ENCODE data around the gene PRR4.

Gene PRR4, protein sequence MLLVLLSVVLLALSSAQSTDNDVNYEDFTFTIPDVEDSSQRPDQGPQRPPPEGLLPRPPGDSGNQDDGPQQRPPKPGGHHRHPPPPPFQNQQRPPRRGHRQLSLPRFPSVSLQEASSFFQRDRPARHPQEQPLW

GRCh38 chr12:10849425-10849878, at the start of gene PRR4:
Gene PRR4 (minus strand): TSS chr12:10849475. CDS start chr12:10849437, 38 bp downstream.
- DNase-seq (ENCODE audit: low read depth): no peak

DNA sequence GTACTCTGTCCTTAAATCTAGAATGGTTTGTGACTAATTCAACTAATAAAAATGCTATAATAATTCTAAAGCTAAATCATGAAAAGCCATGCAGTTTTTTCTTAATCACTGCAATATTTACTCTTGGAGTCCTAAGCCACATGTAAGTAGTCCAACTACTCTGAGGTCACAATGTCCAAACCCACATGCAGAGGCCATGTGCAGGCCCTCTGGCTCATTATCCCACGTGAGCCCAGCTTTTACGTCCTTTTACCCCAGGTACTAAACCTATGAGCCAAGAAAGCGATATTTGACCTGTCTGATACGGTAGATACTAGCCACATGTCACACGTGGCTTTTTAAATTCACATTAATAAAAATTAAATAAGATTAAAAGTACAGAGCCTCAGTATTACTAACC, 47.6 kb upstream of the PRR4 start:
- no peak for DNase-seq (ENCODE audit: low read depth)

DNA sequence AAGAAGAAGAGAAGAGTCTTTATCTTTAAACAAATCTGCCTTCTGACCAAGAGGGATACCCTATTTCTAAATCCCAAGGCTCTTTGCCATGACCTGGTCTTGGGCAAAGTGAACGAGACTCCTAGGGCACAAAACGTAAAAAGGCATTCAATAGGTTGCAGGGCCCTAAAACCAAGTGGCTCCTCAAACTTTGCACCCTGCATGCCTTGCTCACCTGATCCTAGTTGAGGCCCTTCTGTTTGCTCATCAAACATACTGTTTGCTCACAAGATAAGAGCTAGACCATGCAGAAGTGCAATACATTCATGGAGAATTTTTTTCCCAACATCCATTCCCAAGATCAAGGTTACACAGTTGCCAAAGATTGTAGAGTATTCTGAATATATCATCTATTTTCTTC, 42.7 kb upstream of the PRR4 start:
- DNase-seq (ENCODE audit: low read depth): no peak

DNA sequence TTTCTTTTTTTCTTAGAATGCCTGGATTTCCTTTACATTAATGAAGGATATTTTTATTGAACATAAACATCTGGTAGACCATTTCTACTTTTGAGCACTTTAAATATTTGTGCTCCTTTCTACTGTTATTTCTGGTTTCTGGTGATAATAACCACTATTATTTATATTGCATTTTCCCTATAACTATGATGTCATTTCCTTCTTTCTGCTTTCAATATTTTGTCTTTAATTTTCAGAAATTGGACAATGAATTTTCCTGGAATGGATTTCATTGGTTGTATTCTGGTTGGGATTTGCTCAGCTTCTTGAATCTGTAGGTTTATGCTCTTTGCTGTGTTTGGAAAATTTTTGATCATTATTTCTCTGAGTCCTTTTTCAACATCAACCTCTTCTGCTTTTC, 40.0 kb upstream of the PRR4 start:
- DNase-seq (ENCODE audit: low read depth): no peak

DNA sequence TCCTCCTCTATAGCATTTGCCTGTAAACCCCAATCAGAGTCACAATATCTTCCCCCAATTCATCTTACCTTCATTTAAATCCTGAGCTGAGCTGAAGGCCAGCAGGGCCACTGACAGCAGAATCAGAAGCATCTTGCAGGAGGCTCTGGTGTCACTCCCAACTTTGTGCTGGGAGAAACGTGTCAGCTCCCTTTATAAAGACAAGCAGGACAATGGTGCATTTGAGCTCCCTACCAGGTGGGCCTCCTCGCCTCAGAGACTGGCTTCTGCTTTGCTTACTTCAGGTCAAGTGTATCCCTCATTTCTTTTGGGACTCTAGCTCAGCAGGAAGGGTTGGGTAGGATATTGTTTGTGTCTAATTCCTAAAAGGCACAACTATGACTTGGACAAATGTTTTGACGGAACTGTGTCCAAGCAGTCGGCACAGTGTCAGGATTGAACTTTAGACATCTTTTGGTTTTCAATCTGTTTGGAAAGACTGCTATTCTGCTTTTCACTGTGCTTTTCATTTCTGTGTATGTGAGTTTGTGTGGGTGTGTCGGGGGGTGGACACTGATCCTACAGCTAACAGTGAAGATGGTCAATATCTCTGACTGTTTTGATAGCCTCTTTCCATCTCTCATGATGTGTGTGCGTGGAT, 34.9 kb upstream of the PRR4 start, which contains the start of gene PRH1:
PRH1 (minus strand) TSS at position 170 of the 640 bp plus-strand sequence; CDS start at position 132, 38 bp downstream.
- DNase-seq (ENCODE audit: low read depth): no peak

GRCh38 chr12:10873378-10873777, 24.1 kb upstream of the PRR4 start:
- no peak for DNase-seq (ENCODE audit: low read depth)

GRCh38 chr12:10867381-10867780, 18.1 kb upstream of the PRR4 start:
- no peak for DNase-seq (ENCODE audit: low read depth)

GRCh38 chr12:10863512-10864218, 14.4 kb upstream of the PRR4 start:
- no peak for DNase-seq (ENCODE audit: low read depth)

DNA sequence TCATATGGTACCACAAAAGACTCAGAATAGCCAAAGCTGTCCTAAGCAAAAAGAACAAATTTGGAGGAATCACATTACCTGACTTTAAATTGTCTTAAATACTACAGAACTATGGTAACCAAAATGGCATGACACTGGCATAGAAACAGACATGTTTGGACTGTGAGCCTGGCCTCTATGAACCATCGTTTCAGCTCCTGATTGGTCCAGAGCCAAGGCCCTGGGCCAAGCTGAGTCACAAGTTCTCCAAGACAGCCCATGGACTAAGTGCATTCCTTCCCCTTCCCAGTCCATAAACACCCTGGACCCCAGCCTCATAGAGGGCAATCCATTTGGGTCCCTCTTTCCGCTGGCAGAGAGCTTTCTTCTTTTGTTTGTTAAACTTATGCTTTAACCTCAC, 12.1 kb upstream of the PRR4 start:
- no peak for DNase-seq (ENCODE audit: low read depth)

- no peak for DNase-seq (ENCODE audit: low read depth)
These were observed 6.5 kb upstream of the PRR4 start for GRCh38 chr12:10855807-10856206.

DNA sequence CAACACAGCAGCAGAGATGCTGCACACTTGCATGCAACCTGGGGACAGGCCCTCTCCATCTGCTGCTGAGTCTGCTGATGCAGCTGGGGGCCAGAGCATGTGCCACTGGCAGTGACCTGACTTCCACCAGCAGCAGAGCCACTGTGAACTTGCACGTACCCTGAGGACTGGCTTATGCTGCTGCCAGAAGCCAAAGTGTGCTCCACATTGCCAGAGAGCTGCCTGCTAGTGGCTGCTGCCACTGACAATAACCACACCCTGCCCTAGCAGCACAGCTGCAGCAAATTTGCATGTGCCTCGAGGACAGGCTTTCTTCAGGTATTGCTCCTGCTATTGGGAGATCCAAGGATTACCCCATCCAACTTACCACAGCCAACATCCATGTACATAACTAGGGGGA, 4.5 kb upstream of the PRR4 start:
- no peak for DNase-seq (ENCODE audit: low read depth)

DNA sequence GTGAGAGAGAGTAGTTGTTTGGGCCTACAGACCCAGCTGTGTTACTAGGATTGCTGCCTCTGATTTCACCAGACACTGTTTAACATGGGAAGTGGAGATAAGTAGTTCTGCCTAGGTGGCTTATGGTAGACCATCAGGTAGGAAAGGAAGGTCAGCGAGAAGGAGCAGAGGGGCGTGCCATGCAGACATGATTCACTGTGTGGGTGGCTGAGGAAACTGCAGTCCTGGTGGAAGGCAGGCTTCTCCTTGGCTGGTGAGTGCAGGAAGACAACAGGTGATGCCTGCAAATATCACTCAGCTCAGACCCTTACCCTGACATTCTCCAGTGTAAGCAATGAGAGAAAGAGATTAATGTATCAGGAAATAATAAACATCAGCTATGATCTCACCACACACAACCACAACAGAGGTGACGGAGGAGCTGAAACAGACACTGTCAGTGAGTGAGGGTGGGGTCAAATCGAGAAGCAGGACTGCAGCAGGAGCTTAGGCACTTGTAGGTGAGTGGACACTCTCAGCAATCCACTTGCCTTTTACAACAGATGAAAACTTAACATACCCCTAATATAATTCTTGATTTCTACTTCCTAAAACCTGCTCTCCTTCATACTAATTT, 2.1 kb upstream of the PRR4 start:
- no peak for DNase-seq (ENCODE audit: low read depth)

GRCh38 chr12:10847744-10848143, 1.5 kb downstream of the PRR4 start:
- no peak for DNase-seq (ENCODE audit: low read depth)

DNA sequence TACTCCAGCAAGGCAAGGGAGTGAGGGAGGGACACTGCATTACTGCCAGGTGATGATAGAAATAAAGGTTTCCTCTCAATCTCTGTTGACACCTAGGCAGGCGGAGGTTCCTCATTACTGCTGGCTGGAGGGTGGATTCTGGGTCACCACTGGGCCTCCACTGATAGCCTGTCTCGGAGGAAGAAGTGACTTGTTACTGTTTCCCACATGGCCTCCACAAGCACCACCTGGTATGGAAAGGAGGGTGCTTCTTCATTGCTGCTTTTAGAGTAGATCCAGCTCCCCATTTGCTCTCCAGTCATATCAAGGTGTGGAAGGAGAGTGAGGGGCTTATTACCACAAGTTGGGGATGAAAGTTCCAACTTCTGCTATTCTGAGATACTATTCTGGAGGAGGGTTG, 6.4 kb downstream of the PRR4 start:
- no peak for DNase-seq (ENCODE audit: low read depth)

DNA sequence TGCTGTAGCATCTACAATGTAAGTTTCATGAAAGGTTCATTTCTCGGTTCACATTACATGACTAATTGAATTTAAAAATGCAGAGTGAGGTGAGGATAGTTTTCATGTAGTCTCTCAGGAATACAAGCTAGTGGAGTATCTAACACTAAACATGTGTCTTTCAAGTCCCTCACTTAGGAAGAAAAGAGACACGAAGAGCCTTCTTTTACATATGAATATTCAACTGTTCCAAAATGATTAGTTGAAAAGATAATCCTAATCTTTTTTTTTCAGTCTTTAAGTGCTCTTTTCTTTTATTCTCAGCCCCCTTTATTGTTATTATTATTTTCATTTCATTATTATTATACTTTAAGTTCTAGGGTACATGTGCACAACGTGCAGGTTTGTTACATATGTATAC, 10.8 kb downstream of the PRR4 start:
- no peak for DNase-seq (ENCODE audit: low read depth)

DNA sequence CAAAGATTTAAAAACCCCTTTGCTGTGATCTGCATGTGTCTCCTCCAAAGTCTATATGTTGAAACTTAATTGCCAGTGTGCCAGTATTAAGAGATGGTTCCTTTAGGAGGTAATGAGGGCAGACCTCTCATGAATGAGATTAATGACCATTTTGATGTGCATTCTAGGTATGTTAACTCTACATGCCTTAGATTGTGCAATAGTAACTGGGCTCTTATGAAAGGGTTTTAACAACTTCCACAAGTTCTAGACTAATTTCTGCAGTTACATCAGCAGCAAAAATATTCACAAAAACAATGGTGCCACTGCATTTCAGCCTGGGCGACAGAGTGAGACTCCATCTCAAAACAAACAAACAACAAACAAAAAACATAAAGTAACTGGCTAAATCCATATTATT, 19.3 kb downstream of the PRR4 start:
- DNase-seq (ENCODE audit: low read depth): no peak

DNA sequence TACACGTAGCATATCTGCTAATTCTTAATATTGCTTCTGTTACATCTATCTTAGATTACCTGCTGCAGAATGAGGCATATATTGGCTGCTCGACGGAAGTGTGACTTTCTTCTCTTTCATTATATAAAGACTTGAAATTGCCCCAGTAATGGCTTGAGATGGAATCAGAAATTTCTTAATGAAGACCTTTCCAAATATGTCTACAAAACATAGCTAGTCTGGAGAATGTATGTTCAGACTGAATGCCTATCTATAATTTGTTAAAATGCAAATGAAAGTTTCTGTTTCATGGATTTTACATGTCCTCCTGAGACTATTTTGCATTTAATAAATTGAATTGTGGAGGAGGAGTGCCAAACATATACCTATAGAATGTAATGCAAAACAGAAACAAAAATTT, 23.0 kb downstream of the PRR4 start, which contains the start of gene TAS2R10:
TAS2R10 (minus strand) TSS at position 101 of the 400 bp plus-strand sequence; CDS start at position 12, 89 bp downstream.
- no peak for DNase-seq (ENCODE audit: low read depth)

DNA sequence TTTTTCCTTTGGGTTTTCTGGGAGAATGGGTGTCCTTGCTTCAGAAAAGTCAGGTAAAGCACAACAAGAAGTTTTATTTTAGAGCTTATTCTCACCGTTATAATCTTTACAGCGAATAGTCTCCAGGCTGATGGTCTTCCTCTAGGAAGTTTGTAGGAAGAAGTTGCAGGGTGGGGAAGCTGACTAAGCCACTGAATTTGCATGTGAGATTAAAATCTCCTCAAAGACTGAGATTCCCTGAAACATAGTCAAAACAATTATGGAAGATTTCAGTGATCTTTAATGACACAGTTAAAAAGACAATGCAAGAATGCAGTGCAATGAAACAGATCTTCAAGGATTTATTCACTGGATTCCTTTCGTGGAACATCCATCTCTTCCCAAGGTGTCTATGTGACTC, 24.3 kb downstream of the PRR4 start:
- no peak for DNase-seq (ENCODE audit: low read depth)

GRCh38 chr12:10811883-10812536, 37.3 kb downstream of the PRR4 start:
- no peak for DNase-seq (ENCODE audit: low read depth)

GRCh38 chr12:10810068-10810467, 39.2 kb downstream of the PRR4 start, which contains the start of gene TAS2R9:
Gene TAS2R9 (minus strand): TSS chr12:10810168. CDS start chr12:10810075, 93 bp downstream.
- DNase-seq (ENCODE audit: low read depth): no peak

GRCh38 chr12:10807186-10807585, 42.1 kb downstream of the PRR4 start, which contains the start of gene TAS2R8:
Gene TAS2R8 (minus strand): TSS chr12:10807286. CDS start chr12:10806980, 306 bp downstream.
- no peak for DNase-seq (ENCODE audit: low read depth)

- no peak for DNase-seq (ENCODE audit: low read depth)
These were observed 46.7 kb downstream of the PRR4 start, which contains the start of gene TAS2R7 for GRCh38 chr12:10802587-10802986. Gene TAS2R7 (minus strand): TSS chr12:10802627. CDS start chr12:10802570, 57 bp downstream.
